ENCODE measurements around the gene HIVEP2. TPM values are rescaled to one million over a fixed set of nuclear protein-coding genes. Genes with fewer than 3 reads are reported as not detected.

HIVEP2 gene
- total and polyA plus RNA-seq, 2 of the 4 experiments (the other 2 are of a cell fraction), result 4.3 to 11.3 TPM

DNA sequence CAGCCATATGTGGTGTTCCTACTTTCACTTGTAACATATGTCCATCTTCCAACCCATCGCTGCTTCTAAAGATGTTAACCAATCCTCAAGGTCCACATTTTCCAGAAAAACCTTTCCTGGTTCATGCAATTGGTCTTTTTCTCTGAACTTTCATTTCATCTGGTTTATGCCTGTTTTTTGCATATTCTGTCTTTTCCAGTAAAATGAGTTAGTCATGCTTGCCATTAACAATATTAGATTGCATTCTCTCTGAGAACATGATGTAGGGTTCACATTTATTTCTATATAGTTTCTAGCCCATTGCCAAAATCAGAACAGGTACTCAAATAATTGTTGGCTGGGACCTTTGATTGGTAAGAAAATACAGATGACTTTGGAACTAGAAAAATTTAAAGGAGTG is 36.7 kb downstream of the HIVEP2 start:
- H3K4me3 ChIP-seq (ENCODE audit: insufficient read depth, low read depth, low read length), result no peak overlapping the region
- no peak overlapping the region for H3K4me2 ChIP-seq (ENCODE audit: low read depth, low read length)
- intact Hi-C loops (cut with micrococcal nuclease), result no loop called here
- ChIA-PET CTCF (no interaction called here), POLR2A (ENCODE audit: unreplicated experiment) (no interaction called here)
- H3K9ac ChIP-seq (ENCODE audit: low read depth, low read length), result no peak overlapping the region
- H4K91ac ChIP-seq (ENCODE audit: insufficient read depth, low read depth, low read length), result no peak overlapping the region
- no peak overlapping the region for H2AK5ac ChIP-seq (ENCODE audit: low read depth, low read length)
- no peak overlapping the region for H2BK120ac ChIP-seq (ENCODE audit: low read depth, low read length)
- H3K9me1 ChIP-seq (ENCODE audit: insufficient read depth, low read length), result peaks cover 3% of the 10 kb centered on the region; the same call in 1 of the 2 replicates
- dilution Hi-C loops (cut with HindIII; ENCODE audit: low sequenced_read_pairs, unreplicated experiment), result no loop called here
- TF ChIP-seq POLR2A (IDR thresholded peaks at IDR 0.05; ENCODE audit: low read depth, low read length) (no peak), FOS (IDR thresholded peaks at IDR 0.05; ENCODE audit: low read depth, low read length) (no peak), SMC3 (IDR thresholded peaks at IDR 0.05; ENCODE audit: low read depth, low read length) (no peak), BHLHE40 (IDR thresholded peaks at IDR 0.05; ENCODE audit: low read depth, low read length) (no peak), MXI1 (IDR thresholded peaks at IDR 0.05; ENCODE audit: borderline replicate concordance, low read depth, low read length) (no peak), CEBPB (IDR thresholded peaks at IDR 0.05; ENCODE audit: low read depth, low read length) (no peak), NFE2L2 (IDR thresholded peaks at IDR 0.05; ENCODE audit: low read depth, low read length) (no peak)
- TF ChIP-seq, protein P1, sequence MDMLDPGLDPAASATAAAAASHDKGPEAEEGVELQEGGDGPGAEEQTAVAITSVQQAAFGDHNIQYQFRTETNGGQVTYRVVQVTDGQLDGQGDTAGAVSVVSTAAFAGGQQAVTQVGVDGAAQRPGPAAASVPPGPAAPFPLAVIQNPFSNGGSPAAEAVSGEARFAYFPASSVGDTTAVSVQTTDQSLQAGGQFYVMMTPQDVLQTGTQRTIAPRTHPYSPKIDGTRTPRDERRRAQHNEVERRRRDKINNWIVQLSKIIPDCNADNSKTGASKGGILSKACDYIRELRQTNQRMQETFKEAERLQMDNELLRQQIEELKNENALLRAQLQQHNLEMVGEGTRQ (IDR thresholded peaks at IDR 0.05; ENCODE audit: low read depth, low read length), result no peak
- TF ChIP-seq, protein P2, sequence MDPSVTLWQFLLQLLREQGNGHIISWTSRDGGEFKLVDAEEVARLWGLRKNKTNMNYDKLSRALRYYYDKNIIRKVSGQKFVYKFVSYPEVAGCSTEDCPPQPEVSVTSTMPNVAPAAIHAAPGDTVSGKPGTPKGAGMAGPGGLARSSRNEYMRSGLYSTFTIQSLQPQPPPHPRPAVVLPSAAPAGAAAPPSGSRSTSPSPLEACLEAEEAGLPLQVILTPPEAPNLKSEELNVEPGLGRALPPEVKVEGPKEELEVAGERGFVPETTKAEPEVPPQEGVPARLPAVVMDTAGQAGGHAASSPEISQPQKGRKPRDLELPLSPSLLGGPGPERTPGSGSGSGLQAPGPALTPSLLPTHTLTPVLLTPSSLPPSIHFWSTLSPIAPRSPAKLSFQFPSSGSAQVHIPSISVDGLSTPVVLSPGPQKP (IDR thresholded peaks at IDR 0.05; ENCODE audit: borderline replicate concordance, low read depth, low read length), result no peak
- H3K79me1 ChIP-seq (ENCODE audit: low read depth in 1 of 2, low read length in 2 of 2), result peaks cover 16 to 49% of the 10 kb centered on the region in 2 experiments
- H2BK15ac ChIP-seq (ENCODE audit: low read depth, low read length), result no peak overlapping the region
- WGBS, 2 experiments (ENCODE audit: extremely low coverage in 2 of 2, insufficient read length in 1 of 2), result 100% methylated on average over 1 of the region's 1 CpG; no CpG with 5 or more reads in 1 of the 2 experiments
- H3K27ac ChIP-seq (ENCODE audit: insufficient read depth, low read length), result no peak overlapping the region
- no peak overlapping the region for H3K23ac ChIP-seq (ENCODE audit: low read depth, low read length)
- in situ Hi-C loops (cut with MboI; ENCODE audit: low sequenced_read_pairs), result no loop called here
- H3K9me3 ChIP-seq (ENCODE audit: control insufficient read depth, insufficient read depth, low read length), result no peaks in the 10 kb centered on the region
- no peaks in the 10 kb centered on the region; the same call in none of the 2 replicates for H3K4me1 ChIP-seq (ENCODE audit: control insufficient read depth, insufficient read depth, low read length)
- no TSS peak for BruUV-seq (replicated peaks)
- ATAC-seq (ENCODE audit: low read depth) (no peak), DNase-seq (no peak)
- H3K14ac ChIP-seq (replicated peaks; ENCODE audit: low read depth, low read length), result no peak overlapping the region
- H2BK5ac ChIP-seq (ENCODE audit: low read depth, low read length, poor library complexity, severe bottlenecking), result no peak overlapping the region
- no peaks in the 10 kb centered on the region for H4K20me1 ChIP-seq (ENCODE audit: insufficient read depth, low read length)
- H3K18ac ChIP-seq (ENCODE audit: low read depth, low read length), result no peak overlapping the region
- no peak overlapping the region for H4K8ac ChIP-seq (ENCODE audit: low read depth in 2 of 2, low read length in 2 of 2)
- no peaks in the 10 kb centered on the region; the same call in 1 of the 2 replicates for H3K36me3 ChIP-seq (ENCODE audit: control insufficient read depth, insufficient read depth, low read length)
- no peak overlapping the region for H4K5ac ChIP-seq (ENCODE audit: low read depth, low read length)
- H2AK9ac ChIP-seq (replicated peaks; ENCODE audit: low read depth, low read length, poor library complexity), result no peak overlapping the region
- H2AFZ ChIP-seq (replicated peaks; ENCODE audit: low read length, poor library complexity), result no peak overlapping the region
- no peaks in the 10 kb centered on the region for H3K27me3 ChIP-seq (ENCODE audit: control insufficient read depth, insufficient read depth, low read length)
- H2BK20ac ChIP-seq (ENCODE audit: low read depth, low read length), result no peak overlapping the region
- no peak overlapping the region for H3K56ac ChIP-seq (ENCODE audit: extremely low read depth, insufficient read depth, low read length)
- no peak overlapping the region for H3K4ac ChIP-seq (ENCODE audit: low read depth, low read length)
